Stimulated activated CD8-positive, alpha-beta memory T cell treated with anti-CD3 and anti-CD28 coated beads, Interleukin-4, amount 100 ng/mL, for 4 hours (primary cell): Measurements from ENCODE around the gene TFDP3.

Experiments
- DNase-seq, 2 donors: peaks; one replicate each; pipeline ENCODE4 v3.0.0-alpha.2; 2020; ENCODE audit warnings: low read depth in 2 of 2, low spot score in 1 of 2

Gene TFDP3

GRCh38 chrX:133188631-133189030 lies 29.5 kb downstream of the TFDP3 start:
- no peak for DNase-seq

- DNase-seq, result no peak
Measured at GRCh38 chrX:133185938-133186337, 32.2 kb downstream of the TFDP3 start.

- no peak for DNase-seq
Measured at GRCh38 chrX:133185119-133185518, 33.0 kb downstream of the TFDP3 start.

- no peak for DNase-seq
Measured at GRCh38 chrX:133183806-133184205, 34.3 kb downstream of the TFDP3 start.

- DNase-seq, result no peak
Measured at GRCh38 chrX:133179500-133179899, 38.7 kb downstream of the TFDP3 start.

GRCh38 chrX:133177202-133177601 lies 41.0 kb downstream of the TFDP3 start:
- no peak for DNase-seq

- no peak for DNase-seq
Measured at GRCh38 chrX:133175605-133176004, 42.5 kb downstream of the TFDP3 start.

GRCh38 chrX:133175162-133175561 lies 43.0 kb downstream of the TFDP3 start:
- no peak for DNase-seq

GRCh38 chrX:133171962-133172708 lies 46.0 kb downstream of the TFDP3 start:
- no peak for DNase-seq
